Tibial nerve (tissue), 3 donors: ENCODE results near the gene BTD.

ENCODE experiments used
- POLR2A ChIP-seq, 2 donors: fragments of 450-650 bp; IDR thresholded peaks; one replicate each; pipeline ENCODE4 v1.6.1; 2017; ENCODE audit warnings: antibody characterized with exemption in 2 of 2, mild to moderate bottlenecking in 2 of 2, moderate library complexity in 2 of 2
- TF ChIP-seq, protein P1 (sequence below), 5 experiments: fragments of 200-600 bp in 3 of 5; fragments of 450-650 bp in 2 of 5; sonication (generic) in 3 of 5; IDR thresholded peaks; one replicate each; pipeline ENCODE4 v1.5.1; 2016 to 2019; ENCODE audit warnings: antibody characterized with exemption in 5 of 5, mild to moderate bottlenecking in 3 of 5, moderate library complexity in 2 of 5

DNA sequence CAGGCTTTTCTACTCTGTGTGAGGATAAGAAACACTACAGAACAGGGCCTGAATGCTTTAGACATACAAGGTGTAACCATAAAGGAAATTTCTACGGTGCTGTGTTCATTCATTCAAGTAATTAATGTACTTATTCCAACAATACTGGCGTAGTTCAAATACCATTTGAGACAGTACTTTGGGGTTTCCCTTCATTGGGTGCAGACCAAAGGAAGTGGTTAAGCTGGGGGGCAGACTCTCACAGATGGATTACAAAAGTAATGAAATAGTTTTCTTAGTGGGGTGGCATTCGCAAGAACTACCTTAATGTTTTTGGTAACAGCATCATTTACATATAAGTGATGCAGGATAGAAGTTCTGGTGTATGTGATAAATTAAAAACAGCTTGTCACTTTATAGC, 65.9 kb downstream of the BTD start:
- TF ChIP-seq, protein P1, sequence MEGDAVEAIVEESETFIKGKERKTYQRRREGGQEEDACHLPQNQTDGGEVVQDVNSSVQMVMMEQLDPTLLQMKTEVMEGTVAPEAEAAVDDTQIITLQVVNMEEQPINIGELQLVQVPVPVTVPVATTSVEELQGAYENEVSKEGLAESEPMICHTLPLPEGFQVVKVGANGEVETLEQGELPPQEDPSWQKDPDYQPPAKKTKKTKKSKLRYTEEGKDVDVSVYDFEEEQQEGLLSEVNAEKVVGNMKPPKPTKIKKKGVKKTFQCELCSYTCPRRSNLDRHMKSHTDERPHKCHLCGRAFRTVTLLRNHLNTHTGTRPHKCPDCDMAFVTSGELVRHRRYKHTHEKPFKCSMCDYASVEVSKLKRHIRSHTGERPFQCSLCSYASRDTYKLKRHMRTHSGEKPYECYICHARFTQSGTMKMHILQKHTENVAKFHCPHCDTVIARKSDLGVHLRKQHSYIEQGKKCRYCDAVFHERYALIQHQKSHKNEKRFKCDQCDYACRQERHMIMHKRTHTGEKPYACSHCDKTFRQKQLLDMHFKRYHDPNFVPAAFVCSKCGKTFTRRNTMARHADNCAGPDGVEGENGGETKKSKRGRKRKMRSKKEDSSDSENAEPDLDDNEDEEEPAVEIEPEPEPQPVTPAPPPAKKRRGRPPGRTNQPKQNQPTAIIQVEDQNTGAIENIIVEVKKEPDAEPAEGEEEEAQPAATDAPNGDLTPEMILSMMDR (IDR thresholded peaks at IDR 0.05): no peak
- TF ChIP-seq POLR2A (IDR thresholded peaks at IDR 0.05): no peak
